Muscle of back (tissue), 11 donors: ENCODE measurements around the gene CUTA. TPM values are rescaled to one million over a fixed set of nuclear protein-coding genes. Genes with fewer than 3 reads are reported as not detected.

Source experiments
- DNase-seq, 3 donors: peaks; one replicate each; pipeline versions ENCODE4 v3.0.0 to v3.0.0-alpha.2; 2013
- polyA plus RNA-seq, 10 donors: library from polyadenylated mRNA; unstranded; fragments of 120-200 nt; gene quantifications; one replicate each; pipeline ENCODE4 v1.2.1, GENCODE V29; 2013; ENCODE audit not compliant: insufficient read length in 10 of 10

The CUTA gene
- polyA plus RNA-seq, 10 donors, result 109 to 154 (median 123) TPM

- DNase-seq, result peak in 2 of 3 donors; percentile 27 to 49
Observed at GRCh38 chr6:33426590-33427511, 8.9 kb upstream of the CUTA start.

GRCh38 chr6:33425668-33426577 is 8.0 kb upstream of the CUTA start:
- DNase-seq, result peak; percentile 83 to 96 (median 87)

- DNase-seq, result no peak
Observed at GRCh38 chr6:33424855-33425667, 7.2 kb upstream of the CUTA start.

GRCh38 chr6:33423777-33424176 is 5.9 kb upstream of the CUTA start:
- no peak for DNase-seq

- no peak for DNase-seq
Observed at GRCh38 chr6:33421344-33421643, 3.4 kb upstream of the CUTA start.

- no peak for DNase-seq
Observed at GRCh38 chr6:33420491-33421343, 2.8 kb upstream of the CUTA start.

GRCh38 chr6:33419580-33420490 is 1.9 kb upstream of the CUTA start, which contains the start of gene SYNGAP1:
Gene SYNGAP1 (plus strand): TSS chr6:33420065. CDS start chr6:33420265, 200 bp downstream.
- DNase-seq, result peak; percentile 57 to 91 (median 79)

- DNase-seq, result no peak
Observed at GRCh38 chr6:33418690-33419291, 884 bp upstream of the CUTA start.

GRCh38 chr6:33417128-33417902 is 592 bp downstream of the CUTA start:
- peak in 1 of 3 donors; percentile 74 for DNase-seq

- DNase-seq, result no peak
Observed at GRCh38 chr6:33416386-33417127, 1.4 kb downstream of the CUTA start.

GRCh38 chr6:33415831-33416230 is 2.1 kb downstream of the CUTA start:
- no peak for DNase-seq

- DNase-seq, result no peak
Observed at GRCh38 chr6:33414592-33415271, 3.2 kb downstream of the CUTA start.

- DNase-seq, result no peak
Observed at GRCh38 chr6:33413241-33414120, 4.4 kb downstream of the CUTA start.

- no peak for DNase-seq
Observed at GRCh38 chr6:33412140-33413009, 5.5 kb downstream of the CUTA start.

GRCh38 chr6:33411632-33412005 is 6.3 kb downstream of the CUTA start:
- no peak for DNase-seq
